Thyroid gland (tissue), 4 donors: Measurements from ENCODE around the gene TSG101. TPM values are rescaled to one million over a fixed set of nuclear protein-coding genes. Genes with fewer than 3 reads are reported as not detected.
A peak's percentile ranks its signal among the peaks of the same experiment; 100 is the strongest.

Experiments used
- DNase-seq, 2 donors: peaks; one replicate each; pipeline ENCODE4 v3.0.0-alpha.2; 2019
- H3K27ac ChIP-seq, 3 donors: fragments of 200-600 bp; sonication (generic); 1 replicate in 2 of 3; 2 replicates in 1 of 3; pipeline ENCODE4 v1.5.1; 2016 to 2019; ENCODE audit warnings: mild to moderate bottlenecking in 1 of 3, moderate library complexity in 1 of 3
- H3K27me3 ChIP-seq: fragments of 200-600 bp; sonication (generic); one replicate; pipeline ENCODE4 v1.5.1; 2019
- H3K36me3 ChIP-seq, 2 donors: fragments of 200-600 bp; sonication (generic); one replicate each; pipeline ENCODE4 v1.5.1; 2016 to 2019
- H3K4me1 ChIP-seq, 2 donors: fragments of 200-600 bp; sonication (generic); one replicate each; pipeline ENCODE4 v1.5.1; 2017 to 2019
- H3K4me3 ChIP-seq, 3 donors: fragments of 200-600 bp; sonication (generic); replicated peaks in 1 of 3; 1 replicate in 2 of 3; 2 replicates in 1 of 3; pipeline ENCODE4 v1.5.1; 2016; ENCODE audit warnings: mild to moderate bottlenecking in 1 of 3
- H3K9me3 ChIP-seq: fragments of 200-600 bp; sonication (generic); one replicate; pipeline ENCODE4 v1.5.1; 2017
- POLR2A ChIP-seq, 2 donors: fragments of 450-650 bp; IDR thresholded peaks; one replicate each; pipeline ENCODE4 v1.6.1; 2017; ENCODE audit warnings: antibody characterized with exemption in 2 of 2, mild to moderate bottlenecking in 2 of 2, moderate library complexity in 1 of 2
- WGBS, 2 donors: methylation state at CpG; one replicate each; pipeline ENCODE4 v1.1.5; 2017; 5-methylcytosine and 5-hydroxymethylcytosine counted together
- intact Hi-C: fragments of 100-400 bp; cut with DNase I; formaldehyde crosslinking; loops from one replicate; pipeline ENCODE4 v1.15.1; 2023
- total RNA-seq, 4 donors: library from RNA; depleted of rRNA; stranded (reverse); fragments of >200 nt; gene quantifications; one replicate each; pipeline ENCODE4 v1.2.3, GENCODE V29; 2016
- TF ChIP-seq, protein P1 (sequence below), 6 experiments: fragments of 200-600 bp in 3 of 6; fragments of 450-650 bp in 3 of 6; sonication (generic) in 3 of 6; IDR thresholded peaks; one replicate each; pipeline ENCODE4 v1.5.1; 2016 to 2019; ENCODE audit warnings: antibody characterized with exemption in 6 of 6, mild to moderate bottlenecking in 2 of 6, inconsistent platforms in 1 of 6, moderate library complexity in 1 of 6

The TSG101 gene
- total RNA-seq, 4 donors from 2014 or later, result 71.5 to 147 (median 99.3) TPM

DNA sequence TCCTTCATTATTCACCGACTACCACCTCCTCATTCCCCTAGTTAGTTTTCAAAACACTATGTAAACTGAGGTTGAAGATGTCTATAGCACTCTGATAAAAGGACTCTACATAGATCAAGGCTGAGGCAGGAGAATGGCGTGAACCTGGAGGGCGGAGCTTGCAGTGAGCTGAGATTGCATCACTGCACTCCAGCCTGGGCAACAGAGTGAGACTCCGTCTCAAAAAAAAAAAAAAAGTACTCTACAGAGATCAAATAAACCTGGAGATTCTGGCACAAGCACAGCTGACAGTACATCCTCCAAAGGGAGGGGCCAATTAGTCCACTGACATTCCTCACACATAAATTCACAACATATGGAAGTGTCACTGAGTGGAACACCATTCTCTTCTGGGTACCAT is 31.0 kb downstream of the TSG101 start:
- Histone ChIP-seq H3K27ac (no peak overlapping the region), H3K9me3 (no peaks in the 10 kb centered on the region), H3K4me3 (no peak overlapping the region), H3K36me3 (peaks cover 7 to 15% of the 10 kb centered on the region in 2 donors), H3K27me3 (no peaks in the 10 kb centered on the region), H3K4me1 (peaks cover 0 to 7% of the 10 kb centered on the region in 2 donors)
- intact Hi-C loops, result no loop called here
- peak in 1 of 2 donors; percentile 4 for DNase-seq
- WGBS, 2 donors, result 85 to 89% methylated on average over 4 of the region's 4 CpGs
- TF ChIP-seq POLR2A (IDR thresholded peaks at IDR 0.05), result no peak
- TF ChIP-seq, protein P1, sequence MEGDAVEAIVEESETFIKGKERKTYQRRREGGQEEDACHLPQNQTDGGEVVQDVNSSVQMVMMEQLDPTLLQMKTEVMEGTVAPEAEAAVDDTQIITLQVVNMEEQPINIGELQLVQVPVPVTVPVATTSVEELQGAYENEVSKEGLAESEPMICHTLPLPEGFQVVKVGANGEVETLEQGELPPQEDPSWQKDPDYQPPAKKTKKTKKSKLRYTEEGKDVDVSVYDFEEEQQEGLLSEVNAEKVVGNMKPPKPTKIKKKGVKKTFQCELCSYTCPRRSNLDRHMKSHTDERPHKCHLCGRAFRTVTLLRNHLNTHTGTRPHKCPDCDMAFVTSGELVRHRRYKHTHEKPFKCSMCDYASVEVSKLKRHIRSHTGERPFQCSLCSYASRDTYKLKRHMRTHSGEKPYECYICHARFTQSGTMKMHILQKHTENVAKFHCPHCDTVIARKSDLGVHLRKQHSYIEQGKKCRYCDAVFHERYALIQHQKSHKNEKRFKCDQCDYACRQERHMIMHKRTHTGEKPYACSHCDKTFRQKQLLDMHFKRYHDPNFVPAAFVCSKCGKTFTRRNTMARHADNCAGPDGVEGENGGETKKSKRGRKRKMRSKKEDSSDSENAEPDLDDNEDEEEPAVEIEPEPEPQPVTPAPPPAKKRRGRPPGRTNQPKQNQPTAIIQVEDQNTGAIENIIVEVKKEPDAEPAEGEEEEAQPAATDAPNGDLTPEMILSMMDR (IDR thresholded peaks at IDR 0.05), result no peak

DNA sequence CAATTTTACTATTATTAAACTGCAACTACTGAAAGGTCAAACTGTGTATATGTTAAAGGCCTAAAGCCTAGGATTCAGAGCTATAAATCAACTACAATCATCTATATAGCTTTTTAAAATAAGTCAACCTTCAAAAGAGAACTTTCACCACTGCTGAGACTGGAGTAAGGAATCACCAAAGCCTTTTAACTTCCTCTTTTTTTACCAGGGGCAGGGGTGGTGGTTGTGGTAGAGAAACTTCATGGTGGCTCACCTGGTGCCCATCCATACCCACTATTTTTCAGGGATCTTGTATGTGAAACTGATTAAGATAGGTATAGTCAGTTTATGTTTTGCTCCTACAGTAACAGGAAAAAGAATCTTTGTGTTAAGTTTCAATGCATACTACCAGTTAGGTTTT is 31.5 kb downstream of the TSG101 start:
- Histone ChIP-seq H3K9me3 (no peaks in the 10 kb centered on the region), H3K4me3 (no peak overlapping the region), H3K4me1 (peaks cover 0 to 7% of the 10 kb centered on the region in 2 donors), H3K36me3 (peaks cover 5 to 18% of the 10 kb centered on the region in 2 donors), H3K27me3 (no peaks in the 10 kb centered on the region), H3K27ac (no peak overlapping the region)
- no peak for DNase-seq
- intact Hi-C loops, result no loop called here
- TF ChIP-seq, protein P1 (IDR thresholded peaks at IDR 0.05), result no peak

DNA sequence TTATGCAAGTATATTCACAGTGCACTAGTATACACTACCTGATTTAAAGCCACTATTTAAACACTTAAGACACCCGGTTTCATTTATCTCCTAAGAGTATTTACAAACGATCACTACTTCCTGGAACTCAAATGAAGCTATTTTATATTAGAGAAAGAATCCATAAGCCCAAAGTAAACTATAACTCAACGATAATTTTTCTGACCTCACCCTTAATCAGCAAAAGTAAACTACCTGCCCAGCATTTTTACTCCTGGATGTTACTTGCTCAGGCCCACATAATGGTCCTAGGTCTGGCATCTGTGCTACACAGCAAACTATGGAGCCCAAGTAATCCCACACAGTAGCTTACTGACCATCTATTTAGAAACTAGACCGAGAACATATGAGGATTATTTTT is 33.4 kb downstream of the TSG101 start:
- peaks cover 0 to 7% of the 10 kb centered on the region in 2 donors for H3K4me1 ChIP-seq
- intact Hi-C loops, result no loop called here
- TF ChIP-seq, protein P1 (IDR thresholded peaks at IDR 0.05), result no peak
- no peak for TF ChIP-seq POLR2A (IDR thresholded peaks at IDR 0.05)
- no peak for DNase-seq
- no peaks in the 10 kb centered on the region for H3K27me3 ChIP-seq
- no peaks in the 10 kb centered on the region for H3K9me3 ChIP-seq
- H3K27ac ChIP-seq, result peak overlapping the region in 1 of 3 donors; percentile 26
- peaks cover 5 to 11% of the 10 kb centered on the region in 2 donors for H3K36me3 ChIP-seq
- WGBS, 2 donors, result 76 to 77% methylated on average over 4 of the region's 4 CpGs
- H3K4me3 ChIP-seq, result no peak overlapping the region

DNA sequence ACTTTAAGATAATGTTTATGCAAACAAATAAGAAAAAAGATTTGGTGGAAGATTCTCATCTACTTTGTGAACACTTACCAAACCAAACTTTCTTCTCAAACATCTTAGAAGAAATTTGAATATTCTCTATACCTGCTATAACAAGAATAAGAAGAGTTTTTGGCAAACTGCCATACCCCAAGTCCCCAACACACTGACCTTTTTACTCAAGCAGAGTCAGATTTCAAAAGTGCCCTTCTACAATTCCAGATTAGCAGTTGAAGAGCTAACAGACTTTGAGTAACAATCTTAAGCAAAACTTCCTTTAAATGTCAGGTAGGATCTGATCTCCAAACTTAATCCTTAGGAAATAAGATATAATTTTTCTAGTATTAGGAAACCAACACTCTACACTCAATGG is 33.9 kb downstream of the TSG101 start:
- intact Hi-C loops, result no loop called here
- peak; percentile 9 to 17 for DNase-seq
- peaks cover 0 to 7% of the 10 kb centered on the region in 2 donors for H3K4me1 ChIP-seq
- peak overlapping the region in 1 of 3 donors; percentile 15 for H3K27ac ChIP-seq
- no peaks in the 10 kb centered on the region for H3K9me3 ChIP-seq
- no peak overlapping the region for H3K4me3 ChIP-seq
- H3K36me3 ChIP-seq, result peaks cover 5 to 9% of the 10 kb centered on the region in 2 donors
- no peaks in the 10 kb centered on the region for H3K27me3 ChIP-seq
- TF ChIP-seq POLR2A (IDR thresholded peaks at IDR 0.05), result no peak
- TF ChIP-seq, protein P1 (IDR thresholded peaks at IDR 0.05), result no peak

DNA sequence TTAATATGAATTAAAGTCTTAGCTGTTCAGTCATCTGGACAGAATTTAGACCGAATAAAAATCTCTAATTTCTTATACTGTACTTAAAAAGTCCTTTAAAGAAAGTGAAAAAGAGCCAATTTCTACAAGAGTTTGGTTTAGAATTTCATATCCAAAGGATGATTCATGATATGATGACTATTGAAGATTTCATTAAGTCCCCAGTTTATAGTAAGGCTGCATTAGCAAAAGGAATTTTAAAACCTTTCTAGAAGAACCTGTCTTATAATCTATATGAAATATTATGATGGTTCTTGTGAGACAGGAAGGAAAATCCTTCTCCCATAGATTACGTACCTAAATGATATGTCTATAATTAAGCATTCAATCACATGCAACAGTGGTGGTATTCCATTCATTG is 34.8 kb downstream of the TSG101 start:
- 82 to 91% methylated on average over 2 of the region's 2 CpGs for WGBS, 2 donors
- no peak for TF ChIP-seq POLR2A (IDR thresholded peaks at IDR 0.05)
- TF ChIP-seq, protein P1 (IDR thresholded peaks at IDR 0.05), result no peak
- peaks cover 0 to 7% of the 10 kb centered on the region in 2 donors for H3K4me1 ChIP-seq
- H3K4me3 ChIP-seq, result no peak overlapping the region
- peaks cover 5 to 9% of the 10 kb centered on the region in 2 donors for H3K36me3 ChIP-seq
- H3K27me3 ChIP-seq, result no peaks in the 10 kb centered on the region
- no peak overlapping the region for H3K27ac ChIP-seq
- no peaks in the 10 kb centered on the region for H3K9me3 ChIP-seq
- DNase-seq, result no peak
- intact Hi-C loops, result no loop called here
